ENCODE data around the gene AMPD1.

Gene AMPD1

GRCh38 chr1:114735479-114735878, 40.1 kb upstream of the AMPD1 start:
- Histone ChIP-seq H3K9me3 (ENCODE audit: insufficient read depth, low read depth, low read length) (no peaks in the 10 kb centered on the region), H3K4ac (ENCODE audit: low read depth, low read length) (no peak overlapping the region), H2BK120ac (ENCODE audit: insufficient read depth, low read length, poor library complexity) (no peak overlapping the region), H3K9ac (ENCODE audit: low read length) (no peak overlapping the region), H4K91ac (ENCODE audit: low read depth, low read length) (no peak overlapping the region), H3K4me2 (ENCODE audit: low read length) (no peak overlapping the region), H2BK12ac (ENCODE audit: low read length) (no peak overlapping the region), H3K18ac (ENCODE audit: low read length) (no peak overlapping the region), H3K79me2 (ENCODE audit: control insufficient read depth, insufficient read depth, low read length, poor library complexity) (no peaks in the 10 kb centered on the region), H2BK5ac (ENCODE audit: low read depth, low read length, poor library complexity) (no peak overlapping the region), H3K4me1 (ENCODE audit: control insufficient read depth in 1 of 2, insufficient read depth in 2 of 2, low read length in 2 of 2) (no peaks in the 10 kb centered on the region), H2AK5ac (ENCODE audit: low read length) (no peak overlapping the region), H3K14ac (ENCODE audit: low read length) (no peak overlapping the region), H3K36me3 (ENCODE audit: control insufficient read depth in 1 of 2, insufficient read depth in 2 of 2, low read length in 2 of 2) (peaks cover 19 to 36% of the 10 kb centered on the region in 2 experiments), H4K8ac (ENCODE audit: low read depth, low read length) (no peak overlapping the region), H2AFZ (ENCODE audit: insufficient read depth, low read length, poor library complexity) (no peak overlapping the region), H3K23ac (ENCODE audit: low read length) (no peak overlapping the region), H3K27me3 (ENCODE audit: insufficient read depth, low read length) (no peaks in the 10 kb centered on the region), H3K27ac (ENCODE audit: low read depth, low read length) (no peak overlapping the region), H3K79me1 (ENCODE audit: low read length) (no peaks in the 10 kb centered on the region), H3K4me3 (ENCODE audit: low read depth, low read length) (no peak overlapping the region), H4K12ac (ENCODE audit: low read depth, low read length) (no peak overlapping the region)
- WGBS (ENCODE audit: extremely low coverage, insufficient coverage, insufficient read length): no CpG with 5 or more reads among the region's 1 CpG
- no peak for DNase-seq

- H3K23ac ChIP-seq (ENCODE audit: low read length): no peak overlapping the region
- H3K36me3 ChIP-seq (ENCODE audit: control insufficient read depth in 1 of 2, insufficient read depth in 2 of 2, low read length in 2 of 2): peaks cover 18 to 34% of the 10 kb centered on the region in 2 experiments
- no peak overlapping the region for H3K4me2 ChIP-seq (ENCODE audit: low read length)
- no peak overlapping the region for H3K27ac ChIP-seq (ENCODE audit: low read depth, low read length)
- no CpG with 5 or more reads among the region's 1 CpG for WGBS (ENCODE audit: extremely low coverage, insufficient coverage, insufficient read length)
- H3K9ac ChIP-seq (ENCODE audit: low read length): no peak overlapping the region
- H2BK5ac ChIP-seq (ENCODE audit: low read depth, low read length, poor library complexity): no peak overlapping the region
- H3K4me1 ChIP-seq (ENCODE audit: control insufficient read depth in 1 of 2, insufficient read depth in 2 of 2, low read length in 2 of 2): no peaks in the 10 kb centered on the region
- no peak overlapping the region for H4K8ac ChIP-seq (ENCODE audit: low read depth, low read length)
- H3K14ac ChIP-seq (ENCODE audit: low read length): no peak overlapping the region
- no peaks in the 10 kb centered on the region for H3K9me3 ChIP-seq (ENCODE audit: insufficient read depth, low read depth, low read length)
- H3K79me2 ChIP-seq (ENCODE audit: control insufficient read depth, insufficient read depth, low read length, poor library complexity): no peaks in the 10 kb centered on the region
- H3K4me3 ChIP-seq (ENCODE audit: low read depth, low read length): no peak overlapping the region
- H2BK12ac ChIP-seq (ENCODE audit: low read length): no peak overlapping the region
- no peak overlapping the region for H4K12ac ChIP-seq (ENCODE audit: low read depth, low read length)
- no peak overlapping the region for H2AFZ ChIP-seq (ENCODE audit: insufficient read depth, low read length, poor library complexity)
- DNase-seq: no peak
- H3K4ac ChIP-seq (ENCODE audit: low read depth, low read length): no peak overlapping the region
- no peak overlapping the region for H2BK120ac ChIP-seq (ENCODE audit: insufficient read depth, low read length, poor library complexity)
- H2AK5ac ChIP-seq (ENCODE audit: low read length): no peak overlapping the region
- H3K79me1 ChIP-seq (ENCODE audit: low read length): no peaks in the 10 kb centered on the region
- no peak overlapping the region for H4K91ac ChIP-seq (ENCODE audit: low read depth, low read length)
- H3K18ac ChIP-seq (ENCODE audit: low read length): no peak overlapping the region
- no peaks in the 10 kb centered on the region for H3K27me3 ChIP-seq (ENCODE audit: insufficient read depth, low read length)
Observed at GRCh38 chr1:114729782-114730181, 34.4 kb upstream of the AMPD1 start.

DNA sequence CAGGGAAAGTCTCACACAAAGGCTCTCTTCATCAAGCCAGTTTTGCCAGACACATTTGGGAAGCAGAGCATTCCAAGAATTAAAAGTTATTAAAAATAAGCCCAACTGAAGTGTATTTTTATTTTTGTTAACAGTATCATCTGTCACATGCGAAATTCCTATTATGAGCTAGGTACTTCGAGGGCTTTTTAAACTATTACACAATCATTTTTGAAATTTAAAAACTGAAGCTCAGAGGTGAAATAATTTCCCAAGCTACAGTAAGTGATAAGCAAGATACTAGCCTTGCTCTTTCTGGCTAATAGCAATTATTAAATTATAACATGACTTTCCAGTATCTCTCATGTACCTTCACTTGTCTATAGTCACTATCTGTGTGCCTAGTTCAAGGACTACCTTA, 33.2 kb upstream of the AMPD1 start:
- no peak overlapping the region for H4K91ac ChIP-seq (ENCODE audit: low read depth, low read length)
- no peaks in the 10 kb centered on the region for H3K79me2 ChIP-seq (ENCODE audit: control insufficient read depth, insufficient read depth, low read length, poor library complexity)
- no peak overlapping the region for H2BK5ac ChIP-seq (ENCODE audit: low read depth, low read length, poor library complexity)
- H3K27me3 ChIP-seq (ENCODE audit: insufficient read depth, low read length): no peaks in the 10 kb centered on the region
- no peak overlapping the region for H2BK120ac ChIP-seq (ENCODE audit: insufficient read depth, low read length, poor library complexity)
- peaks cover 20 to 35% of the 10 kb centered on the region in 2 experiments for H3K36me3 ChIP-seq (ENCODE audit: control insufficient read depth in 1 of 2, insufficient read depth in 2 of 2, low read length in 2 of 2)
- no peak overlapping the region for H3K4ac ChIP-seq (ENCODE audit: low read depth, low read length)
- H3K27ac ChIP-seq (ENCODE audit: low read depth, low read length): no peak overlapping the region
- no peak overlapping the region for H2AK5ac ChIP-seq (ENCODE audit: low read length)
- no CpG with 5 or more reads among the region's 2 CpGs for WGBS (ENCODE audit: extremely low coverage, insufficient coverage, insufficient read length)
- H3K4me1 ChIP-seq (ENCODE audit: control insufficient read depth in 1 of 2, insufficient read depth in 2 of 2, low read length in 2 of 2): no peaks in the 10 kb centered on the region
- no peak overlapping the region for H3K9ac ChIP-seq (ENCODE audit: low read length)
- no peak for DNase-seq
- no peak overlapping the region for H3K23ac ChIP-seq (ENCODE audit: low read length)
- H3K79me1 ChIP-seq (ENCODE audit: low read length): no peaks in the 10 kb centered on the region
- H3K4me3 ChIP-seq (ENCODE audit: low read depth, low read length): no peak overlapping the region
- H4K8ac ChIP-seq (ENCODE audit: low read depth, low read length): no peak overlapping the region
- no peak overlapping the region for H2BK12ac ChIP-seq (ENCODE audit: low read length)
- H3K9me3 ChIP-seq (ENCODE audit: insufficient read depth, low read depth, low read length): no peaks in the 10 kb centered on the region
- H3K18ac ChIP-seq (ENCODE audit: low read length): no peak overlapping the region
- H3K4me2 ChIP-seq (ENCODE audit: low read length): no peak overlapping the region
- no peak overlapping the region for H3K14ac ChIP-seq (ENCODE audit: low read length)
- H2AFZ ChIP-seq (ENCODE audit: insufficient read depth, low read length, poor library complexity): no peak overlapping the region
- no peak overlapping the region for H4K12ac ChIP-seq (ENCODE audit: low read depth, low read length)

- no CpG with 5 or more reads among the region's 1 CpG for WGBS (ENCODE audit: extremely low coverage, insufficient coverage, insufficient read length)
Observed at GRCh38 chr1:114725230-114725629, 29.9 kb upstream of the AMPD1 start.

More at GRCh38 chr1:114725230-114725629, 29.9 kb upstream of the AMPD1 start:
- Histone ChIP-seq H3K14ac (ENCODE audit: low read length) (no peak overlapping the region), H3K4ac (ENCODE audit: low read depth, low read length) (no peak overlapping the region), H2BK5ac (ENCODE audit: low read depth, low read length, poor library complexity) (no peak overlapping the region), H3K9ac (ENCODE audit: low read length) (no peak overlapping the region), H3K4me2 (ENCODE audit: low read length) (no peak overlapping the region), H4K8ac (ENCODE audit: low read depth, low read length) (no peak overlapping the region), H2AFZ (ENCODE audit: insufficient read depth, low read length, poor library complexity) (no peak overlapping the region), H3K79me2 (ENCODE audit: control insufficient read depth, insufficient read depth, low read length, poor library complexity) (no peaks in the 10 kb centered on the region), H4K12ac (ENCODE audit: low read depth, low read length) (no peak overlapping the region), H3K36me3 (ENCODE audit: control insufficient read depth in 1 of 2, insufficient read depth in 2 of 2, low read length in 2 of 2) (peaks cover 23 to 42% of the 10 kb centered on the region in 2 experiments), H3K4me3 (ENCODE audit: low read depth, low read length) (no peak overlapping the region), H4K91ac (ENCODE audit: low read depth, low read length) (no peak overlapping the region), H2BK12ac (ENCODE audit: low read length) (no peak overlapping the region), H3K18ac (ENCODE audit: low read length) (no peak overlapping the region), H3K23ac (ENCODE audit: low read length) (no peak overlapping the region), H3K79me1 (ENCODE audit: low read length) (no peaks in the 10 kb centered on the region), H3K27ac (ENCODE audit: low read depth, low read length) (no peak overlapping the region), H3K4me1 (ENCODE audit: control insufficient read depth in 1 of 2, insufficient read depth in 2 of 2, low read length in 2 of 2) (no peaks in the 10 kb centered on the region), H3K27me3 (ENCODE audit: insufficient read depth, low read length) (no peaks in the 10 kb centered on the region), H2BK120ac (ENCODE audit: insufficient read depth, low read length, poor library complexity) (no peak overlapping the region), H2AK5ac (ENCODE audit: low read length) (no peak overlapping the region), H3K9me3 (ENCODE audit: insufficient read depth, low read depth, low read length) (no peaks in the 10 kb centered on the region)
- no peak for DNase-seq
